ENCODE data around the gene NFE2L3. TPM values are rescaled to one million over a fixed set of nuclear protein-coding genes. Genes with fewer than 3 reads are reported as not detected.

Gene NFE2L3, protein sequence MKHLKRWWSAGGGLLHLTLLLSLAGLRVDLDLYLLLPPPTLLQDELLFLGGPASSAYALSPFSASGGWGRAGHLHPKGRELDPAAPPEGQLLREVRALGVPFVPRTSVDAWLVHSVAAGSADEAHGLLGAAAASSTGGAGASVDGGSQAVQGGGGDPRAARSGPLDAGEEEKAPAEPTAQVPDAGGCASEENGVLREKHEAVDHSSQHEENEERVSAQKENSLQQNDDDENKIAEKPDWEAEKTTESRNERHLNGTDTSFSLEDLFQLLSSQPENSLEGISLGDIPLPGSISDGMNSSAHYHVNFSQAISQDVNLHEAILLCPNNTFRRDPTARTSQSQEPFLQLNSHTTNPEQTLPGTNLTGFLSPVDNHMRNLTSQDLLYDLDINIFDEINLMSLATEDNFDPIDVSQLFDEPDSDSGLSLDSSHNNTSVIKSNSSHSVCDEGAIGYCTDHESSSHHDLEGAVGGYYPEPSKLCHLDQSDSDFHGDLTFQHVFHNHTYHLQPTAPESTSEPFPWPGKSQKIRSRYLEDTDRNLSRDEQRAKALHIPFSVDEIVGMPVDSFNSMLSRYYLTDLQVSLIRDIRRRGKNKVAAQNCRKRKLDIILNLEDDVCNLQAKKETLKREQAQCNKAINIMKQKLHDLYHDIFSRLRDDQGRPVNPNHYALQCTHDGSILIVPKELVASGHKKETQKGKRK
- total RNA-seq (10 to 100 TPM in 1 of 5 experiments, 1 to 10 TPM in 4; 1.1 to 49.5 (median 4.5) TPM), polyA plus RNA-seq (1 to 10 TPM; 2.6 to 4.8 TPM), total RNA-seq (5.2 reads per million, percentile 25 among the genes with 10 or more reads in this experiment)

DNA sequence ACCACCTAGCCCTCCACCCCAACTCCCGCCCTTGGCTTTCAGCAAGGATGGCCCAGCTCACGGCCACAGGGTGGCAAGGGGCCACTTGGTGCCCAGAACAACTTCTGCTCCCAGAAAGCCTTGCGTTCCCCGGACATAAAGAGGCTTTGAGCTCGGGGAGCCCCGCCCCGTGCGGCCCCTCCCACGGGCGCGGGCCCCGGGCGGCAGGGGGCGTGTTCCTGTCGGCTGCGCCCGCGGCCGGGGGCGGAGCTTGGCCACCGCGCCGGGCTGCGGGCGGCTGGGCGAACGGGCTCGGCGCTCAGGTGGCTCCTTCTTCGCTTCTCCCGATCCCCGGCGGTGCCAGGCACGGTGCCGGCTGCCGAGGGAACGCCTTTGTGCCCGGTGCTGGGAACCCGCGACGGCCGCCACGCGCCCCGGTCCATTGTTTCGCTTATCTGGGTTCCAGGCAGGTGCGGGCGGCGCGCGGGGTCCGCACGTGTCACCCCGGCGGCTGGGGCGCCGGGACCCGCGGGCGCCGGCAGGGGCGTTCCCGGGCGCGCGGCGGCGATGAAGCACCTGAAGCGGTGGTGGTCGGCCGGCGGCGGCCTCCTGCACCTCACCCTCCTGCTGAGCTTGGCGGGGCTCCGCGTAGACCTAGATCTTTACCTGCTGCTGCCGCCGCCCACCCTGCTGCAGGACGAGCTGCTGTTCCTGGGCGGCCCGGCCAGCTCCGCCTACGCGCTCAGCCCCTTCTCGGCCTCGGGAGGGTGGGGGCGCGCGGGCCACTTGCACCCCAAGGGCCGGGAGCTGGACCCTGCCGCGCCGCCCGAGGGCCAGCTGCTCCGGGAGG lies at the start of gene NFE2L3:
NFE2L3 (plus strand) TSS at position 246 of the 829 bp plus-strand sequence; CDS start at position 547, 301 bp downstream.
- Histone ChIP-seq H3K36me3 (ENCODE audit: control insufficient read depth in 2 of 3, insufficient read depth in 3 of 3, low read length in 3 of 3) (no peaks in the 10 kb centered on the region), H3K27ac (ENCODE audit: low read depth, low read length) (peak within 1 kb of the TSS; percentile 73), H3K4me1 (ENCODE audit: control insufficient read depth in 2 of 2, insufficient read depth in 2 of 2, low read length in 2 of 2) (peaks cover 26 to 33% of the 10 kb centered on the region in 2 donors), H3K9me3 (ENCODE audit: control insufficient read depth in 2 of 3, low read length in 3 of 3) (no peaks in the 10 kb centered on the region), H3K4me3 (ENCODE audit: low read length) (peak within 1 kb of the TSS; percentile 77), H3K27me3 (ENCODE audit: control insufficient read depth in 2 of 2, insufficient read depth in 2 of 2, low read length in 2 of 2) (no peaks in the 10 kb centered on the region)
- DNase-seq (peak; percentile 71 to 90 (median 79)), ATAC-seq (peak; percentile 90)
- Mint-ChIP-seq H3K4me1 (peaks cover 23 to 56% (median 51%) of the 10 kb centered on the region in 7 donors), H3K27me3 (no peaks in the 10 kb centered on the region), H3K4me3 (peak within 1 kb of the TSS; percentile 85 to 100 (median 92)), H3K36me3 (peaks cover 0 to 20% (median 0%) of the 10 kb centered on the region in 5 donors), H3K27ac (peak within 1 kb of the TSS; percentile 74 to 97 (median 93)), H3K9me3 (peaks cover 0 to 5% (median 0%) of the 10 kb centered on the region in 11 donors)
- ChIA-PET POLR2A (interaction anchor here (0.6 to 2.9 kb wide), 16 partner anchors 9 to 1598 kb away, joined by 3 to 73 read pairs (median 6); partner anchors contain the start of genes CBX3 and HNRNPA2B1), CTCF (interaction anchor here (0.5 to 2.2 kb wide), 12 partner anchors 8 to 73 kb away, joined by 3 to 18 read pairs (median 3); partner anchors contain the start of gene HNRNPA2B1)
- intact Hi-C loops (cut with micrococcal nuclease) = loop anchor here (1.0 to 10.0 kb wide), 11 partner anchors 40 to 1510 kb away; partner anchors contain the start of genes HNRNPA2B1 (in 2 of the 2), HIBADH (in 1 of the 2) and SKAP2 (in 1 of the 2)

DNA sequence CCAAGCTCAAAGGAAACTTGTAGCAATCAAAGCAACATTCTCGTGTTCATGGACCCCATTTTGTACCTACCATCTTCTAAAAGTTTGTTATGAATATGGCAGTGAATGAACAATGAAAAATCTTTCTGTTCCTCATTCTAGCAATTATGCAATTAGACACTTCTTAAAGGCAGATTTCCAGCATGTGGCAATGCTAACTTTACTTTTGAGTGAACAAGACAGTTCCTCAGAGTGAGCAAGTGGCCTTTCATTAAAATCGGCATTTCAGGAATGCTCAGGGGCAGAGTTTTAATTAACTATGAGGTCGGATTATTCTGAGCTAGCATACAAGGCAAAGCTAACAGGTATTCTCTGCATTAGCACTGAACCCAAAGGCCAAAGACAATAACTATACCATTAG lies 48.4 kb upstream of the NFE2L3 start:
- H3K27ac ChIP-seq (ENCODE audit: low read depth, low read length) = no peak overlapping the region
- Mint-ChIP-seq H3K9me3 (peaks cover 0 to 1% (median 0%) of the 10 kb centered on the region in 11 donors), H3K27me3 (peaks cover 0 to 4% (median 0%) of the 10 kb centered on the region in 5 donors), H3K4me1 (peaks cover 5 to 52% (median 30%) of the 10 kb centered on the region in 7 donors), H3K36me3 (peaks cover 0 to 2% (median 0%) of the 10 kb centered on the region in 5 donors), H3K27ac (peak overlapping the region in 2 of 9 donors; percentile 54 to 87), H3K4me3 (no peak overlapping the region)
- peaks cover 0 to 30% of the 10 kb centered on the region in 2 donors for H3K4me1 ChIP-seq (ENCODE audit: control insufficient read depth in 2 of 2, insufficient read depth in 2 of 2, low read length in 2 of 2)
- ATAC-seq (no peak), DNase-seq (no peak)
- H3K27me3 ChIP-seq (ENCODE audit: control insufficient read depth in 2 of 2, insufficient read depth in 2 of 2, low read length in 2 of 2) = no peaks in the 10 kb centered on the region
- no peak overlapping the region for H3K4me3 ChIP-seq (ENCODE audit: low read length)
- ChIA-PET CTCF (interaction anchor here (0.6 to 3.8 kb wide), 3 partner anchors 13 to 95 kb away, joined by 3 to 10 read pairs (median 4); no protein-coding TSS in a partner anchor), POLR2A (interaction anchor here (2.5 to 4.4 kb wide), 2 partner anchors 9 to 95 kb away, joined by 7 to 22 read pairs; partner anchors contain the start of gene HNRNPA2B1)
- intact Hi-C loops (cut with micrococcal nuclease) = no loop called here
- no peaks in the 10 kb centered on the region for H3K36me3 ChIP-seq (ENCODE audit: control insufficient read depth in 2 of 3, insufficient read depth in 3 of 3, low read length in 3 of 3)
- H3K9me3 ChIP-seq (ENCODE audit: control insufficient read depth in 2 of 3, low read length in 3 of 3) = no peaks in the 10 kb centered on the region

DNA sequence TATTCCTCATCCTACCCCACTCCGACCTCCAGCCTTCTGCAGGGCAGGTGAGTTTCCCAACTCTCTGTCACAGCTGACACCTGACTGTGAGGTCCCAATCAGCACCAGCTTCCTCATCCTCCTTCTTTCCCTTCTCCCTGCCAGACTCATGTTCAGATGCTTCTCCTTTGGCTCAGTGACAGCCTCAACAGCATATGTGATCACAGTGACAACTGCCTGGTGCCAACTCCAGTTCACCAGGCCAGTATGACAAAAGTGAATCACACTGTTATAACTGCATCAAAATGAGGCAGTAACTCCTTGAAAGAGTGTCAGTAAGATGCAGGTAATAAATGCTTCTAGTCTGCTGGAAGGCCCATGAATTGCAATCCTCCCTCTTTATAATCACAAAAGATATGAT lies 46.8 kb upstream of the NFE2L3 start:
- H3K27ac Mint-ChIP-seq = peak overlapping the region in 2 of 9 donors; percentile 86 to 88
- intact Hi-C loops (cut with micrococcal nuclease) = loop anchor here in 1 of 2 donors (1.0 kb wide), 1 partner anchor 129 kb away; no protein-coding TSS in a partner anchor

DNA sequence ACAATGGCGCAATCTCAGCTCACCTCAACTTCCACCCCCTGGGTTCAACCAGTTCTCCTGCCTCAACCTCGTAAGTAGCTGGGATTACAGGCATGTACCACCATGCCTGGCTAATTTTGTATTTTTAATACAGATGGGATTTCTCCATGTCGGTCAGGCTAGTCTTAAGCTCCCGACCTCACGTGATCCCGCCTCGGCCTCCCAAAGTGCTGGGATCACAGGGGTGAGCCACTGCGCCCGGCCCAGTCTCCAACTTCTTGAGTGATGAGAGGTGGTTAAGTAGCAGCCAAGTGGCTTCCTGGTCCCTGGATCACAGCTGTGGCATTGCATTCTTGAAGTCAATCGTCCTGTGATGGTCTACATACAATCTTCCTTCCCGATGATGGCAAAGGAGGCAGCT lies 46.1 kb upstream of the NFE2L3 start:
- Mint-ChIP-seq H3K4me3 (peak overlapping the region in 2 of 10 donors; percentile 11 to 23), H3K27ac (peak overlapping the region in 1 of 9 donors; percentile 74), H3K9me3 (peaks cover 0 to 1% (median 0%) of the 10 kb centered on the region in 11 donors), H3K27me3 (peaks cover 0 to 5% (median 2%) of the 10 kb centered on the region in 5 donors), H3K36me3 (peaks cover 0 to 2% (median 0%) of the 10 kb centered on the region in 5 donors), H3K4me1 (peaks cover 5 to 31% (median 17%) of the 10 kb centered on the region in 7 donors)
- H3K27ac ChIP-seq (ENCODE audit: low read depth, low read length) = no peak overlapping the region
- H3K9me3 ChIP-seq (ENCODE audit: control insufficient read depth in 2 of 3, low read length in 3 of 3) = no peaks in the 10 kb centered on the region
- H3K27me3 ChIP-seq (ENCODE audit: control insufficient read depth in 2 of 2, insufficient read depth in 2 of 2, low read length in 2 of 2) = no peaks in the 10 kb centered on the region
- H3K4me3 ChIP-seq (ENCODE audit: low read length) = no peak overlapping the region
- H3K36me3 ChIP-seq (ENCODE audit: control insufficient read depth in 2 of 3, insufficient read depth in 3 of 3, low read length in 3 of 3) = no peaks in the 10 kb centered on the region
- H3K4me1 ChIP-seq (ENCODE audit: control insufficient read depth in 2 of 2, insufficient read depth in 2 of 2, low read length in 2 of 2) = peaks cover 0 to 24% of the 10 kb centered on the region in 2 donors
- ATAC-seq = no peak
- DNase-seq = no peak
- POLR2A ChIA-PET = interaction anchor here (0.7 to 1.8 kb wide), 8 partner anchors 11 to 96 kb away, joined by 3 to 7 read pairs (median 4); partner anchors contain the start of gene CBX3
- intact Hi-C loops (cut with micrococcal nuclease) = loop anchor here in 1 of 2 donors (1.0 kb wide), 2 partner anchors 9 to 128 kb away; no protein-coding TSS in a partner anchor
- CTCF ChIA-PET = interaction anchor here (0.9 to 3.8 kb wide), 4 partner anchors 9 to 92 kb away, joined by 3 to 10 read pairs (median 6); no protein-coding TSS in a partner anchor

More for the DNA sequence above, 46.8 kb upstream of the NFE2L3 start:
- Mint-ChIP-seq H3K4me1 (peaks cover 5 to 37% (median 20%) of the 10 kb centered on the region in 7 donors), H3K36me3 (peaks cover 0 to 2% (median 0%) of the 10 kb centered on the region in 5 donors), H3K27me3 (peaks cover 0 to 5% (median 2%) of the 10 kb centered on the region in 5 donors), H3K9me3 (peaks cover 0 to 1% (median 0%) of the 10 kb centered on the region in 11 donors), H3K4me3 (no peak overlapping the region)
- peaks cover 0 to 24% of the 10 kb centered on the region in 2 donors for H3K4me1 ChIP-seq (ENCODE audit: control insufficient read depth in 2 of 2, insufficient read depth in 2 of 2, low read length in 2 of 2)
- no peak for ATAC-seq
- H3K36me3 ChIP-seq (ENCODE audit: control insufficient read depth in 2 of 3, insufficient read depth in 3 of 3, low read length in 3 of 3) = no peaks in the 10 kb centered on the region
- DNase-seq = no peak
- H3K27ac ChIP-seq (ENCODE audit: low read depth, low read length) = no peak overlapping the region
- ChIA-PET POLR2A (interaction anchor here (0.8 to 1.8 kb wide), 3 partner anchors 10 to 76 kb away, joined by 4 to 7 read pairs (median 7); no protein-coding TSS in a partner anchor), CTCF (interaction anchor here (0.9 to 3.8 kb wide), 4 partner anchors 8 to 93 kb away, joined by 3 to 10 read pairs (median 4); no protein-coding TSS in a partner anchor)
- H3K9me3 ChIP-seq (ENCODE audit: control insufficient read depth in 2 of 3, low read length in 3 of 3) = no peaks in the 10 kb centered on the region
- H3K27me3 ChIP-seq (ENCODE audit: control insufficient read depth in 2 of 2, insufficient read depth in 2 of 2, low read length in 2 of 2) = no peaks in the 10 kb centered on the region
- no peak overlapping the region for H3K4me3 ChIP-seq (ENCODE audit: low read length)

DNA sequence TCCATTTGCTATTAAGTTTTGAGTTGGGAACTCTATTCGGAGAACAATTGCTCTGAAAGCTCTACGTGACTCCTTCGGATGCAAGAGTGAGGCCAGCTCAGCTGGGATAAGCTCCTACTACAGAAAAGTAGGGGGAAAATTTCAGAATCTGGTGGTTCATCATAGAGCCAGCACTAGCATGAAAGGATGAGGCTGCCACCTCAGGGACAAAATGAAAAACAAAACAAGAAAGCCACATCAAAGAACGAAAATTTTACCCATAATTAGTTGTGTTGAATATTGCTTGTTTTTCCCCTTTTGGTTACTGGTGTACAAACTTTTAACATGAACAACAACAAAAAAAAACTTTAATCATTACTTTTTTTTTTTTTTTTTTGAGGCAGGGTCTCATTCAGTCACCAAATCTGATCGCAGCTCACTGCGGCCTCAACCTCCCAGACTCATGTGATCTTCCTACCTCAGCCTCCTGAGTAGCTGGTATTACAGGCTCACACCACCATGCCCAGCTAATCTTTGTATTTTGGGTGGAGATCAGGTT lies 39.7 kb upstream of the NFE2L3 start:
- POLR2A ChIA-PET = interaction anchor here (0.7 to 3.8 kb wide), 9 partner anchors 9 to 86 kb away, joined by 3 to 24 read pairs (median 4); no protein-coding TSS in a partner anchor
- H3K36me3 ChIP-seq (ENCODE audit: control insufficient read depth in 2 of 3, insufficient read depth in 3 of 3, low read length in 3 of 3) = no peaks in the 10 kb centered on the region
- no peaks in the 10 kb centered on the region for H3K9me3 ChIP-seq (ENCODE audit: control insufficient read depth in 2 of 3, low read length in 3 of 3)
- ATAC-seq (no peak), DNase-seq (peak in 4 of 9 donors; percentile 19 to 39 (median 28))
- H3K27me3 Mint-ChIP-seq = peaks cover 0 to 9% (median 4%) of the 10 kb centered on the region in 5 donors
- no peak overlapping the region for H3K27ac ChIP-seq (ENCODE audit: low read depth, low read length)
- no peaks in the 10 kb centered on the region for H3K27me3 ChIP-seq (ENCODE audit: control insufficient read depth in 2 of 2, insufficient read depth in 2 of 2, low read length in 2 of 2)
- intact Hi-C loops (cut with micrococcal nuclease) = loop anchor here in 1 of 2 donors (1.0 to 5.0 kb wide), 3 partner anchors 21 to 40 kb away; partner anchors contain the start of gene NFE2L3
- H3K4me1 Mint-ChIP-seq = peaks cover 2 to 19% (median 13%) of the 10 kb centered on the region in 7 donors
- H3K9me3 Mint-ChIP-seq = no peaks in the 10 kb centered on the region
- CTCF ChIA-PET = interaction anchor here (0.6 to 4.7 kb wide), 5 partner anchors 10 to 69 kb away, joined by 3 to 58 read pairs (median 4); no protein-coding TSS in a partner anchor
- no peaks in the 10 kb centered on the region for H3K36me3 Mint-ChIP-seq
- no peak overlapping the region for H3K27ac Mint-ChIP-seq
- H3K4me1 ChIP-seq (ENCODE audit: control insufficient read depth in 2 of 2, insufficient read depth in 2 of 2, low read length in 2 of 2) = no peaks in the 10 kb centered on the region
- H3K4me3 ChIP-seq (ENCODE audit: low read length) = no peak overlapping the region
- peak overlapping the region in 1 of 10 donors; percentile 14 for H3K4me3 Mint-ChIP-seq

Measured in naive thymus-derived CD4-positive, alpha-beta T cell (primary cell).